Naive thymus-derived CD4-positive, alpha-beta T cell (primary cell): ENCODE data around the gene DCAKD. TPM values are rescaled to one million over a fixed set of nuclear protein-coding genes. Genes with fewer than 3 reads are reported as not detected.

ENCODE experiments used
- ATAC-seq: fragments of 150-1000 bp; cut with Tn5 transposase; 2 replicates; pipeline ENCODE4 v1.10.0; 2021; ENCODE audit warnings: mild to moderate bottlenecking, moderate library complexity
- CTCF ChIA-PET: fragments of 350-600 bp; sonication (Branson Sonifier 250); formaldehyde crosslinking; loops from one replicate; lab custom pipeline; 2021; ENCODE audit warnings: antibody characterized with exemption; lab: Charles Lee
- POLR2A ChIA-PET: fragments of 350-600 bp; sonication (Branson Sonifier 250); formaldehyde crosslinking; loops from one replicate; lab custom pipeline; 2021; ENCODE audit warnings: antibody characterized with exemption, inconsistent platforms; lab: Charles Lee
- DNase-seq, 9 donors: peaks; one replicate each; pipeline versions ENCODE4 v3.0.0 to v3.0.0-alpha.2; 2020 to 2022; ENCODE audit warnings: mixed read lengths in 1 of 9
- H3K27ac ChIP-seq: one replicate; pipeline ENCODE4 v1.7.0; 2013; ENCODE audit warnings: mild to moderate bottlenecking, low read depth, low read length, moderate library complexity
- H3K27me3 ChIP-seq, 2 donors: one replicate each; pipeline ENCODE4 v1.7.0; 2013; ENCODE audit warnings: low read length in 2 of 2, mild to moderate bottlenecking in 2 of 2, moderate library complexity in 2 of 2; ENCODE audit not compliant: control insufficient read depth in 2 of 2, insufficient read depth in 2 of 2
- H3K36me3 ChIP-seq, 3 experiments: 1 replicate in 2 of 3; 2 replicates in 1 of 3; pipeline ENCODE4 v1.7.0; 2013; ENCODE audit warnings: low read length in 3 of 3, mild to moderate bottlenecking in 3 of 3, moderate library complexity in 1 of 3; ENCODE audit not compliant: insufficient read depth in 3 of 3, control insufficient read depth in 2 of 3
- H3K4me1 ChIP-seq, 2 donors: one replicate each; pipeline ENCODE4 v1.7.0; 2013; ENCODE audit warnings: low read length in 2 of 2, mild to moderate bottlenecking in 2 of 2, moderate library complexity in 1 of 2; ENCODE audit not compliant: control insufficient read depth in 2 of 2, insufficient read depth in 2 of 2
- H3K4me3 ChIP-seq: 2 replicates; pipeline ENCODE4 v1.7.0; 2013; ENCODE audit warnings: mild to moderate bottlenecking, low read length
- H3K9me3 ChIP-seq, 3 experiments: 1 replicate in 2 of 3; 2 replicates in 1 of 3; pipeline ENCODE4 v1.7.0; 2013; ENCODE audit warnings: low read length in 3 of 3; ENCODE audit not compliant: control insufficient read depth in 2 of 3
- H3K27ac Mint-ChIP-seq, 9 donors: one replicate each; pipeline ENCODE4 v1.8.0; 2020 to 2022; ENCODE audit warnings: mixed read lengths in 9 of 9, mild to moderate bottlenecking in 8 of 9, moderate library complexity in 5 of 9, inconsistent platforms in 2 of 9
- H3K27me3 Mint-ChIP-seq, 5 donors: one replicate each; pipeline ENCODE4 v1.8.0; 2021 to 2022; ENCODE audit warnings: mixed read lengths in 5 of 5, mild to moderate bottlenecking in 1 of 5
- H3K36me3 Mint-ChIP-seq, 5 donors: one replicate each; pipeline ENCODE4 v1.8.0; 2020 to 2022; ENCODE audit warnings: mixed read lengths in 5 of 5, mild to moderate bottlenecking in 3 of 5, inconsistent platforms in 1 of 5
- H3K4me1 Mint-ChIP-seq, 7 donors: one replicate each; pipeline ENCODE4 v1.8.0; 2020 to 2022; ENCODE audit warnings: mixed read lengths in 7 of 7, mild to moderate bottlenecking in 3 of 7, inconsistent platforms in 1 of 7
- H3K4me3 Mint-ChIP-seq, 10 donors: one replicate each; pipeline ENCODE4 v1.8.0; 2020 to 2022; ENCODE audit warnings: mild to moderate bottlenecking in 10 of 10, mixed read lengths in 10 of 10, moderate library complexity in 6 of 10, inconsistent platforms in 2 of 10
- H3K9me3 Mint-ChIP-seq, 11 donors: one replicate each; pipeline ENCODE4 v1.8.0; 2020 to 2022; ENCODE audit warnings: mixed read lengths in 11 of 11, mild to moderate bottlenecking in 4 of 11, inconsistent platforms in 1 of 11, moderate library complexity in 1 of 11
- intact Hi-C, 2 donors: fragments of 100-400 bp; cut with micrococcal nuclease; formaldehyde crosslinking; loops; one replicate each; pipeline ENCODE4 v1.15.1; 2023
- polyA plus RNA-seq, 2 donors: library from polyadenylated mRNA; unstranded; fragments of 300-500 nt; fragmentation: Illumina TruSeq; gene quantifications; one replicate each; pipeline ENCODE4 v1.2.3, GENCODE V29; 2021
- total RNA-seq, 6 experiments: library from RNA in 5 of 6; stranded (reverse) in 5 of 6; gene quantifications; 1 replicate in 5 of 6; 2 replicates in 1 of 6; pipeline ENCODE4 v1.2.3 and lab custom pipeline; 2021 to 2026

Gene DCAKD
- total and polyA plus RNA-seq, 7 experiments from 2014 or later = 14.2 to 36.8 (median 27.6) TPM

DNA sequence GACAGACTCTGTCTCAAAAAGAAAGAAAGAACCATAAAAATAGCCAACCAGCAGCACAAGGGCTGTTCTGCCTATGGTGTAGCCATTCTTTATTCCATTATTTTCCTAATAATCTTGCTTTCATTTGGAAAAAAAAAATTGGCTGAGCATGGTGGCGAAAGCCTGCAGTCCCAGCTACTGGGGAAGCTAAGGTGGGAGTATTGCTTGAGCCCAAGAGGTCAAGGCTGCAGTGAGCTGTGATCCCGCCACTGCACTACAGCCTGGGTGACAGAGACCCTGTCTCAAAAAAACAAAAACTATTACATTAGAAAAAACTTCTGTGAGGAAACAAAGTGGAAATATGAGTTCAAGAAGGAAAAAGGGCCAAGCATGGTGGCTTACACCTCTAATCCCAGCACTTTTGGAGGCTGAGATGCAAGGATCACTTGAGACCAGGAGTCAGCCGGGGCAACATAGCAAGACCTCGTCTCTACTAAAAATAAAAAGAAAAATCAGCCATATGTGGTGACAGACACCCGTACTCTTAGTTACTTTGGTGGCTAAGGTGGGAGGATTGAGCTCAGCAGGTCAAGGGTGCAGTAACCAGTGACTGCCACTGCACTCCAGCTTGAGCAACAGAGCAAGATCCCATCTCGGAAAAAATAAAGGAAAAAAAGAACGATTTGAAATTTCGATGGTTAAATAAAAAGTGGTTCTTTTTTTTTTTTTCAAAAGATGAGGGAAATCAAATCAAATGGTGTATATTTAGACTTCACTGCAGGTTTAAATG lies 2.5 kb downstream of the DCAKD start:
- ChIA-PET CTCF (interaction anchor here (0.6 to 0.9 kb wide), 2 partner anchors 28 to 176 kb away, joined by 4 to 7 read pairs; no protein-coding TSS in a partner anchor), POLR2A (interaction anchor here (0.6 to 6.5 kb wide), 7 partner anchors 13 to 1956 kb away, joined by 3 to 95 read pairs (median 3); partner anchors contain the start of genes HEXIM1 and NMT1)
- no peak for DNase-seq
- peak overlapping the region; percentile 91 for H3K27ac ChIP-seq
- Mint-ChIP-seq H3K9me3 (no peaks in the 10 kb centered on the region), H3K27me3 (no peaks in the 10 kb centered on the region), H3K4me1 (peaks cover 18 to 52% (median 38%) of the 10 kb centered on the region in 7 donors), H3K4me3 (peak overlapping the region; percentile 16 to 91 (median 54)), H3K36me3 (peaks cover 0 to 11% (median 0%) of the 10 kb centered on the region in 5 donors), H3K27ac (peak overlapping the region; percentile 41 to 98 (median 73))
- ATAC-seq = no peak
- no peaks in the 10 kb centered on the region for H3K27me3 ChIP-seq
- no peaks in the 10 kb centered on the region for H3K36me3 ChIP-seq
- H3K4me3 ChIP-seq = no peak overlapping the region
- H3K4me1 ChIP-seq = peaks cover 19 to 26% of the 10 kb centered on the region in 2 donors
- intact Hi-C loops = no loop called here
- no peaks in the 10 kb centered on the region for H3K9me3 ChIP-seq

DNA sequence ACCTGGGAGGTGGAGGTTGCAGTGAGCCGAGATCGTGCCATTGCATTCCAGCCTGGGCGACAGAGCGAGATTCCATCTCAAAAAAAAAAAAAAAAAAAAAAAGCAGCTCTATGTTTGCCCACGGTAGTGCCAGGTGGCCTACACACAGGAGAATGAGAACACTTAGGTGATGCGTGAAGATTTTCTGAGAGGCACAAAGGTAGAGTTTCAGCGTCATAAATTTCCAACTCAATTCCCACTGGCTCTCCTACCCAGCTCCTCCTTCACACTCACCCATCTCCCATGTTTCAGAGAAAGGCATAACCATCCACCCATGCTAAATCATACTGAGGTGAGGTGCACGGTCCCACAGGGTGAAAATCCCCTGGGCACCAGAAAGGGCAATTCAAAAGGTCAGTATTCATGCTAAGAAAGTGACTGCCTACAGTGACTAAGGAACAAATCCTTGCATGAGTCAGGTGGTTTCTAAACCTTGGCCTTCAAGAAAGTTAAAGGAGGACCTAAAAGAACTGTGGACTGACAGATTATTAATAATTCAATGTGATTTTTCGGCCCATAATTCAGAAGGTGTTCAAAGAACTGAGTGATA lies 4.8 kb downstream of the DCAKD start:
- Mint-ChIP-seq H3K9me3 (no peaks in the 10 kb centered on the region), H3K4me1 (peaks cover 31 to 63% (median 47%) of the 10 kb centered on the region in 7 donors), H3K36me3 (peaks cover 0 to 8% (median 0%) of the 10 kb centered on the region in 5 donors), H3K4me3 (no peak overlapping the region), H3K27ac (peak overlapping the region in 8 of 9 donors; percentile 25 to 91 (median 48)), H3K27me3 (no peaks in the 10 kb centered on the region)
- intact Hi-C loops = no loop called here
- ChIA-PET POLR2A (interaction anchor here (0.5 to 0.8 kb wide), 2 partner anchors 12 to 977 kb away, joined by 3 to 4 read pairs; no protein-coding TSS in a partner anchor), CTCF (no interaction called here)
- Histone ChIP-seq H3K36me3 (no peaks in the 10 kb centered on the region), H3K27ac (no peak overlapping the region), H3K4me1 (peaks cover 19 to 20% of the 10 kb centered on the region in 2 donors), H3K4me3 (no peak overlapping the region), H3K9me3 (no peaks in the 10 kb centered on the region), H3K27me3 (no peaks in the 10 kb centered on the region)
- ATAC-seq = no peak
- no peak for DNase-seq

DNA sequence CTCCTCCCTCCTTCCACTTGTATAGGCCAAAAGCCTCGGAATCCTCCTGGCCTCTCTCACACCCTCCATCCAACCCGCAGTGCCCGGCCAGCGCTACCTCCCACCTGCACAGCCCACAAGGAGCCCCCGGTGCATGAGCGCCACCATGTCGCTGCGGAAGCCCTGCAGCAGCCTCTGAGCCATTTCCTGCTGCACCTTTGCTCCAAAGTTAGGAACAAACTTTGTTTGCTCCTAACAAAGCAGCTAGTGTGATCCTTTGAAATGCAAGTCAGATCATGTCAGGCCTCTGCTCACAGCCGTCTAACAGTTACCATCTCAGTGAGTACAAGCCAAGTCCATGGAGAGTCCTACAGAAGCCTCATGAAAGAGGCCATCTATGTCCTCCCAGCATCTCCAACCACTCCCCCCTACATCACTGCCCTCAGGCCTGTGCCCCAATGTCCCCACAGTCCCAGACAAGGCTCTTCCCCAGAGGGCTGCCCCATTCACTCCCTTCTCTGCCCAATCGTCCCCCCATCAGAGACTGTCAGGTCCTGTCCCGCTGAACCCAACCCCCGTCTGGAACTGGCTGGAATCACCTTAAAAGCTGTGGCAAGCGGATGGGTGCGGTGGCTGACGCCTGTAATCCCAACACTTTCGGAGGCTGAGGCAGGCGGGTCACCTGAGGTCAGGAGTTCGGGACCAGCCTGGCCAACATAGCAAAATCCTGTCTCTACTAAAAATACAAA lies 7.5 kb downstream of the DCAKD start:
- Histone ChIP-seq H3K27ac (no peak overlapping the region), H3K27me3 (no peaks in the 10 kb centered on the region), H3K36me3 (no peaks in the 10 kb centered on the region), H3K4me3 (no peak overlapping the region), H3K4me1 (peaks cover under 1 to 5% of the 10 kb centered on the region in 2 donors), H3K9me3 (no peaks in the 10 kb centered on the region)
- H3K27me3 Mint-ChIP-seq = no peaks in the 10 kb centered on the region
- DNase-seq (no peak), ATAC-seq (no peak)
- intact Hi-C loops = no loop called here
- H3K27ac Mint-ChIP-seq = peak overlapping the region; percentile 22 to 76 (median 56)
- peaks cover 27 to 51% (median 31%) of the 10 kb centered on the region in 7 donors for H3K4me1 Mint-ChIP-seq
- H3K36me3 Mint-ChIP-seq = peaks cover 0 to 4% (median 0%) of the 10 kb centered on the region in 5 donors
- POLR2A ChIA-PET = interaction anchor here (0.6 to 0.7 kb wide), 2 partner anchors 19 to 235 kb away, joined by 5 read pairs; no protein-coding TSS in a partner anchor
- CTCF ChIA-PET = no interaction called here
- no peaks in the 10 kb centered on the region for H3K9me3 Mint-ChIP-seq
- peak overlapping the region in 8 of 10 donors; percentile 6 to 75 (median 50) for H3K4me3 Mint-ChIP-seq

DNA sequence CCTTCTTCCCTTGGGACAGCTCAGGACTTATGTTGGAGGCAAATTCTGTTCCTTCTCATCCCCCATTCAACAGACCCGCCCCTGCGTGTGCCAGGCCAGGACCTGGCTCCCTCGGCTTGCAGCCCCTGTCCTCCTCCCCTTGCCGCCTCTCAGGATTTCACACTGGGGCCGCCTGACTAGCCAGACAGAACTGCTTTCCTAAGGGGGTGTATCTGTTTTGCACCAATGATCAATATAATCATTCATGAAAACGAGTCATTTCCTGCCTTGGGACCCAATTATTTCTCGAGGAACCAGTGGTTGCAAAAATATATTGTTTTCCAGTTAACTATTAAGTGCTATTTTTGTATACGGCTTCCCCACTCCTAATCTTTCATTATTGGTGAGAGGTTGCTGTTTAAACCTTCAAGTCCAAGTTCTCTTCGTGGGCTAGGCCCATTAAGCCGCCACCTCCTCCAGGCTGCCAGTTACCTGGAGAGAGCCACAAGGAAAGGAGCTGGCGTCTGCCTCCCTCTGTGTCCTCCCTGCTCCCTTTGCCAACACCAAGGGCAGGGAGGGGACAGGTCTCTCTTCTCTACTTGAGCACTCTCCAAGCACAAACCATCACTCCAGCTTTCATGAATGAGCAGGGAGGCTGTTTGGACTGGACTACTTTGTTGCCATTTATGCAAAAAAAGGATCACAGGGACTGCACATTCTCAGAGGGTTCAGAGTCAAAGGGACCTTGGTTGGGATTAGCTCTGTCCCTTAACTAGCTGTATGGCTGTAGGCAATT lies 8.9 kb downstream of the DCAKD start:
- Mint-ChIP-seq H3K4me3 (no peak overlapping the region), H3K36me3 (peaks cover 0 to 4% (median 0%) of the 10 kb centered on the region in 5 donors), H3K4me1 (peaks cover 25 to 49% (median 33%) of the 10 kb centered on the region in 7 donors), H3K27ac (peak overlapping the region in 3 of 9 donors; percentile 41 to 45 (median 43)), H3K9me3 (no peaks in the 10 kb centered on the region), H3K27me3 (no peaks in the 10 kb centered on the region)
- no peaks in the 10 kb centered on the region for H3K9me3 ChIP-seq
- no peaks in the 10 kb centered on the region for H3K4me1 ChIP-seq
- no peak overlapping the region for H3K27ac ChIP-seq
- no peaks in the 10 kb centered on the region for H3K36me3 ChIP-seq
- CTCF ChIA-PET = interaction anchor here (0.6 to 1.0 kb wide), 2 partner anchors 18 to 103 kb away, joined by 4 to 6 read pairs; no protein-coding TSS in a partner anchor
- intact Hi-C loops = no loop called here
- ATAC-seq (no peak), DNase-seq (no peak)
- H3K4me3 ChIP-seq = no peak overlapping the region
- no peaks in the 10 kb centered on the region for H3K27me3 ChIP-seq
- POLR2A ChIA-PET = interaction anchor here (0.5 to 1.0 kb wide), 2 partner anchors 10 to 13 kb away, joined by 3 read pairs; no protein-coding TSS in a partner anchor

DNA sequence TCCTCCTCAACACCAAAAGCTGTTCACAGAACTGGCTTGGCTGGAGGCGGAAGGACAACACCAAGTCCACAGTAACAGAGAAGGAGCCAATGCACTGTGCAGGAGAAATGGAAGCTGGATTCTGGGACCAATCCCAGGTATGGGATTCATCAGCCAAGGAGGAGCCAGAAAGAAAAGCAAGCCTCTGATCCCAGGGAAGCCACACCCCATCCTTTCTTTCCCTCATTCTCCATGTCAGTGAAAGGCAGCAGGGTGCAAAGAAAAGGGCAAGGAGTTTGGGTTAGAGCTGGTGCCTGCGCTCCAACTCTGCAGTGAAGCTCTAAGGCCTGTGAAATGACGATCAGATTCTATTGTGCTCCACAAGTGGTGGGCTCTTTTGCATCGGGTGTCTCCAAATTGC lies 11.0 kb downstream of the DCAKD start:
- POLR2A ChIA-PET = no interaction called here
- intact Hi-C loops = no loop called here
- no peak for DNase-seq
- H3K27me3 ChIP-seq = no peaks in the 10 kb centered on the region
- H3K36me3 ChIP-seq = no peaks in the 10 kb centered on the region
- Mint-ChIP-seq H3K4me3 (no peak overlapping the region), H3K4me1 (peaks cover 20 to 42% (median 25%) of the 10 kb centered on the region in 7 donors), H3K27me3 (no peaks in the 10 kb centered on the region), H3K27ac (no peak overlapping the region), H3K36me3 (peaks cover 0 to 3% (median 0%) of the 10 kb centered on the region in 5 donors), H3K9me3 (no peaks in the 10 kb centered on the region)
- H3K27ac ChIP-seq = no peak overlapping the region
- no peak overlapping the region for H3K4me3 ChIP-seq
- ATAC-seq = no peak
- H3K4me1 ChIP-seq = no peaks in the 10 kb centered on the region
- CTCF ChIA-PET = no interaction called here
- no peaks in the 10 kb centered on the region for H3K9me3 ChIP-seq
